NCI-H510A (cell line): ENCODE measurements around the gene C5.

Source experiments
- DNase-seq: peaks from one replicate; lab custom pipeline; 2025; lab: John Stamatoyannopoulos, UW

The C5 gene

DNA sequence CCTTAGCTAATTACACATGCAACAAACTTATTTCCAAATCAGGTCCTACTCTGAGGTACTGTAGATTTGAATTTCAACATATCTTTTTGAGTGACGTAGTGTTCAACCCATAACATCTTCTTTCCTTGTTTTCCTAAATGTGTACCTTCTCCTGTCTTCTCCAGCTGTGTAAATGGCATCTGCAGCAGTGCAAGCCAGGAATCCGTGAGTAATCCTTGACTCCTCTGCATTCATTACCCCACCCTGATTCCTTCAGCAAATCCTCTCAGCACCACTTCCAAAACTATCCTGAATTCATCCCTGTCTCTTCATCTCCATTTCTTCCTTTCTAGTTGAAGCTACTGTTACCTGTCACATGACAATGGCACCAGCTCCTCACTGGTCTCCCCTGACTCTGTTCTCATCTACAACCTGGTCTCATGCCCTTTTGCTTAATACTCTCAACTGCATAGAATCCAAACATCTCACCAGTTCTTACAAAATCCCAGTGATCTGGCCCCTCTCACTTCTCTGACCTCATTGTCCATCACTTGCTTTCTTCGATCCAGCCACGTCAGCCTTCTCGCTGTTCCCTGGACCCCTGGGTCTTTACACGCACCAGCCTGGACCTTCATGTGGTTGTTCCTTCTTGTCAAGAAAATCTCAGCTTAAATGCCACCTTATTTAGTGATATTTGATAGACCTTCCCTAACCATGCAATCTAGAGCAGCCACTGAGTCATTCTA is 108.9 kb downstream of the C5 start:
- no peak for DNase-seq

DNA sequence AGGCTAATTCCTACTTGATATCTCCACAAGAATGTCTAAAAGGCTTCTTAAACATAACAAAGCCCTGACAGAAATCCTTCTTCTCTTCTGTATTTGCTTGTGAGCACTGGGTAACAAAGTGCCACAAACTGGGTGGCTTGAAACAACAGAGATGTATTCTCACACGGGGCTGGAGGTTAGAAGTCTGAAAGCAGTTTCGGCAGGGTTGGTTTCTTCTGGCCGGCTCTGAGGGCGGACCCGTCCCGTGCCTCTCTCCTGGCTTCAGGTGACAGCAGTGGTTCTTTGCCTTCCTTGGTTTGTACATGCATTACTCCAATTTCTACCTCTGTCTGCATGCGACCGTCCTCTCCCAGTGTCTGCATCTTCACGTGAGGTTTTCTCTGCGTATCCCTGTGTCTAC is 109.5 kb downstream of the C5 start:
- DNase-seq = no peak

DNA sequence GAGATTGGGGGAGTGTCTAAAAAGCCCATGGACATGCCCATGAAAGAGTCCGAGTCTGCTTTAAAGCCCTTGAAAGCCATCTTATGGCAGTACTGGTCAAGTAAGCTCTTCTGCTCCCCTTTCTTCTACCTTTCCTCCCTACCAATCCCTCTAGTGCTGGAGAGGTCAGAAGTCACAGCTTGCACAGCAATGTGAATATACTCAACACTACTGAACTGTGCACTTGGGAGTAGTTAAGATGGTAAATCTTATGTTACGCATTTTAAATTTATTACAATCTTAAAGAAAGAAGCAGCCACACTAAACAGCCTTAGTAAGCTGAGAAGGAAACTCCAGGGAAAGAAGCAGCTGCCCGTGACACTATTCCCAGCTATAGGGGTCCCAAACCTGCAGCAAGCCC is 111.2 kb downstream of the C5 start:
- DNase-seq = no peak

DNA sequence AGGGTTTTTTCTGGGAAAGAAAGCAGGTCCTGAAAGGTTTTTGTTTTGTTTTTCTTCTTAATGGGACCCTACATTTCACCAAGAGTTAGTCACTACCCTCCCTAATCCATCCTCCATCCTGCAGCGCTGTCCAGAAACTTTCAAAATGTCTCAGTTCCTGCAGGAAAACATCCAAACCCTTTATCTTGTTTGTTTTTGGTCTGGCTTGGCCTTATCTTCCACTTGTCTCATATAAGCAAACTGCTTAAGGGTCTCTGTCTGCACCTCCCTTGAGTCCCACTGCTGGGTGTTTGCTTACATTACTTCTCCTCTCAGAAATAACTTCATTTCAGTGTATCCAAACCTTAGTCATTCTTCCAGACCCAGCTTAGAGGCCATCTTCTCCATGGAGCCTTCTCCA is 112.5 kb downstream of the C5 start:
- no peak for DNase-seq

DNA sequence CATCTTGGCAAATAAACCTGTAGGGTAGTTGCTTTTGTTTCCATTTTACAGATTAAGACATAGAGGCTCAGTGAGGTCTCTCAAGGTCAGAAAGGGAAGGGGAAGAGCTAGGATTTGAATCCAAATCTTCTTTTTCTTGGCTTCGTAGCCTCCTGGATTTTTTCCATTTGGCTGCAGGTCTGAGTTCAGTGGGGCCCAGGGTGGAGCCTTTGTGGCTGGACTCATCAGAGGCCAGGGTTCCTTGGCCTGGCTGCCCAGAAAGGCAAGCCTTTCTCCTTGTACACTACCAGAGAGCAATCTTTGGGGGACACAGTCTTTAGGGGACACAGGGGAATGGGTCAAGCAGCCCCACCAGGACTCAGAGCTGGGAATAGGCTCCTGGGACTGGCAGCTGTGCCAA is 112.9 kb downstream of the C5 start:
- no peak for DNase-seq

DNA sequence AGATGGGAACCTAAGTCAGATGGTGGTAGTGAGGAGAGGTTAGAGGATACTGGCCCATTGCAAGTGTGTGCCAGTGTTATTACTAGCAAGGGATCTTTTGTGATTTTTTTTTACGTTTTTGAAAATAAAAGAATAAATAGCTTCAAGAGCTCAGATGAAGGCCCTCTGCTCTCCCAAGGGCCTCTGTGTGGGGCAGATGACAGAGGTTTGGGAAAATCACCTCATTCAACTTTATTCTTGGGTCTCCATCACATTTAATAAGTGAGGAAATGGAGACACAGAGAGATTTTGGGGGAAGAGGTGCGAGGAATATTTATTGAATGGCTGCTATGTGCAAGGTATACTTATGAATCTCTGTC is 113.3 kb downstream of the C5 start:
- DNase-seq = no peak

DNA sequence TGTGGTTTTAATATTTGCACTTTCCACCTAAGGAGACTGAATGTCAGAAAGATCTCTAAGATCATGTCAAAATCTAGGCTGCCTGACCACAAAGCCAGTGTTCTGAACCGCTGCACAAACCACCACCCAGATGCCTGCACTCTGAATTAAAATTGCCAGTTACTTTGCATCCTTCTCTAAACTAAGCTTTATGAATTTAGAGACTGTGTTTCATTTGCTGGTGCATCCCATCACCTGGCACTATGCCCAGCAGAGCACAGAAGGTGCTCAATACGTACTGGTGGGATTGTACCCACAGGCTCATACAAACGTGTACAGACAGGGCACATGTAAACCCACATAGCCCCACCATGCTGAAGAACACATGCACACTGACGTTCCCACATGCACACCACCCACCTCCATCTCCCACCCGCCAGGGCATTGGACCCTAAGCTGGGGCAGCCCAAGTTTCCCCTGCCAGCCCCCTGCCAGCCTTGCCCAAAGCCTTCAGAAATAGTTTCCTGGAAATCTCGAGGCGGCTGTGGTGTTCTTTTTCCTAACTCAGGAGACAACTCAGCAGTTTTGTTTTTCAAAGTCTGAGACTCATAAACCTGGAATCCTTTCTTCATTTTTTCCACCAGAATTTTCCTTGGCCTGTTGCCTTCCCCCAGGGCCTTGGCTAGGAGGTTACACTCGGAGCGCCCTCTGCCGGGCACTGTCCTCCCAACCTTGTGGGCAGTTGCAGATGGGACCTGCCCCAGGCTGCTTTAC is 113.9 kb downstream of the C5 start:
- peak; percentile 81 for DNase-seq

DNA sequence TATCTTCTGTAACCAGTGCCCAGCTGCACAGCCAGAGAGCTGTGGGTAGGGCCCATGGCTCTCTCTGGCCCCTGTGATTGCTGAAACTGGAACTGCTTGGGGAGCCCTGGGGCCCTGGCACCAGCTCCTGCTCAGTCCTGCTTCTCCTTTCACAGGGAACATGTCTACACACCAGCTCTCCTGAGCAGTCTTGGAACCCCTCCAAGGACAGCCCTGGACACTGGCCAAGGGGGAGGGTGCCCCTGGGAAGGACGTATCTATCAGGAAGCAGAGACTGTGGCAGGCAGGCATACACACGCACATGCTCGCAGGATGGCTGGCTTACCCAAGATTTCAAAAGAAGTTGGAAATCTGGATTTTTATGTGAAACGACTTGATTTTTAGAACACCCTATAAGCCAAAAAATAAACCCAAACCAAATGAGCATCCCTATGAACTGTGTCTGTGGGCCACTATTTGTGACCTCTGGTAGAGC is 114.7 kb downstream of the C5 start:
- DNase-seq = peak; percentile 27

DNA sequence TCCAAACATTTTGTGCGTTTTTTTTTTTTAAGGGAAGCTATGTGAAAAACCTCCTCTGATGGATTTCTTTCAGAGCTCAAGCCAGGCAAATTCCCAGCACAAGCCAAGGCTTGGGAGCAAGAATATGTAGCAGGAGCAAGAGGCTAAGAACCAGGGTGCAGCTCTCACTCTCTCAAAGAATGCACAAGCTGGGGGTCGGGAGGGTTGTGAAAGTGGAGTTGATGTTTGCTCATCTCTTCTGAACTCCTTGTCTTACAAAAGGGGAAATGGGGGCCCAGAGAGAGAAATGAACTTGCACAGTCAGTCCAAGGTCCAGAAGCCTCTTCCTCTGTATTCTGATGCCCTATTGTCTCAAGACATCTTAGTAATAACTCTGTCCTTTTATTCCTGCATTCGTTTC is 115.8 kb downstream of the C5 start:
- no peak for DNase-seq

DNA sequence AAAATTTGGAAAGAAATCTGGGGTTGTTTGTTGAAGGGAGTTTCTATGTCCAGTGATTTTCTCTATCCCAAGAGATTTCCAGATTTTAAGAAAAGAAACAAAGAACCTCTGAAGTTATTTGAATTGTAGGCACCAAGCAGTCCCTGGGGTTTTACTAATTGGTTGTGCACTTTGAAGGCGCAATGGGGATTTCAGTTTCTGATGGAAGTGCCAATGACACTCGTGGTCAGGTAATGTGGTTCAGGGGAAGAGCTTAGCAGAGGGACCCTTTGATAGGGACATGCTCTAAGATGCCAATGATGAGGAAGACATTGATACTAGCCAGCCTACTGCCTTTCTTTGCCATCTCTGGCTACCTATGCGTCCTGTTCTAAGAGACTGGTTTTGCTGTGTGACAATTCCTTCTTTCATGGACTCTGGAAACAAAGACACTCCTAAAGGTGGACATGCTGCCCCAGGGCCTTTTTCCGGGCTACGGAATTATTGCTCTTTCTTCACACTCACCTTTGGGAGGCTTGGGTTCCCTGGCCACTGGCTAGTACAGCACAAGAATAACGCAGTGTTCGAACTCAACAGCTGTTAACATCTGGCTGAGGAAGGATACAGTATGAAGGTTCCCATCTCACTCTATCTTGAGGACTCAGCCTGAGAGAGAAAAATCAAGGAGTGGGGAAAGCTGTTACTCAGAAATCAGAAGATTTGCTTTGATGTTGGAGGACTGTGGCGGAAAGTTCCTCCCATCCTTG is 116.6 kb downstream of the C5 start:
- DNase-seq = no peak

DNA sequence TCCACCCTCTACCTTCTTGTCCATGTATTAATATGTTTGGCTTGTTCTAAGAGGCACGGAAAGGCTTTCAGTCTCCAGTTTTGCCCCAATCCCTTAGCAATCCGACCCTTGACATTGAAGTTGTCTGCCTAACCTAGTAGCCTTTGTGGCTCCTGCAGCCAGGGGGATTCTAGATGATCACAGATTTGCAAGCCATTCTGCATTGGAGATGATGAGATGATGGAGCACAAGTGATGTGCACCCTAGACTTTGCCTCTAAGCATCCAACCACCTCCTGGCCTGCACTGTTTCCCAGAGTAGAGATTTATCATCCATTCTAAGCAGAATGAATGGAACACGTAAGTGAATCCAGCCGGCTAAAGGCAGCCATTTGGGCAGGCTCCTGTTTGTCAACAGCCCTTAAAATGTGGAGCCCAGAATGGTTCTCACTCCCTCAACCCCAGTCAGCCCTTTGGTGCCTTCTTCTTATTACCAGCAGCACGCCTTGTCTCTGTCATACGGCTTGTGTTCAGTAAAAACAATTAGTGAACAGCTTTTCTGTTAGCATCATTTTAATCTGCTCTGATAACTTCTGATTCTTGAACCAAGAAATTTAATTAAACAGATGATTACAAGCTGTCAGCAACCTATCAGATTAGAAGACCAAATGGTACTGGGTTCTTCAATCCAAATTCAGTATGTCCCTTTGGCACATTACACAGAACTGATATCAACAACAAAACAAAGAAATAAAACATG is 117.8 kb downstream of the C5 start:
- no peak for DNase-seq

DNA sequence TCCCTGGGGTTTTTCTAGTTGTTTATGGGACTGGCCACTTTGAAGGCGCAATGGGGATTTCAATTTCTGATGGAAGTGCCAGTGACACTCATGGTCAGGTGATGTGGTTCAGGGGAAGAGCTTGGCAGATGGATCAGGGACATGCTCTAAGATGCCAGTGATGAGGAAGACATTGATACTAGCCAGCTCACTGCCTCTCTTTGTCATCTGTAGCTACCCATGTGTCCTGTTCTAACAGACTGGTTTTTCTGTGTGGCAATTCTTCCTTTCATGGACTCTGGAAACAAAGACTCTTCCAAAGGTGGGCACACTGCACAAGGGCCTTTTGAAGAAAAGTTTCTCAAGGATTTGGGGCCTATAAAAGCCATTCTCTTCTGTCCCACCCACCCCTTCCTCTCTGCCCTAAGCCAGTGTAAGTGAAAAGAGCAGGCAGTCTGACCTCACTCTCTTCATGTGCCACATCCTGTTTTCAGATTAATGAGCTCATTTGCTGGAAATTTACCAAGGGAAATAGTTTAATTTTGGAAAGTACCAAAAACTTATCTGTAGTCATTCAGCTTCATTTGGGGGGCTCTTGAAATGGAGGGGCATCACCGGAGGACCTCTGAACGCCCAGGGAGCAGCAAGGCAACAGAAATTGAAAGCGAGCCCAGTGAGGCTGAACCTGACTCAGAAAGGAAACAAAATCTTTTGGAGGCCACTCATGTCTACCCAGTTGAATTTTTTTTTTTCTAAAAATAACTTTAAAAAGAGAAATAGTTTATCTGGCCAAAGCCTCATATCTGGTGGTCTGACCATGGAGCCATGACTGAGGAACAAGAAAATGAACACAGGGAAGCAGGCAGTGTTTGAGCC is 118.6 kb downstream of the C5 start:
- DNase-seq = no peak

DNA sequence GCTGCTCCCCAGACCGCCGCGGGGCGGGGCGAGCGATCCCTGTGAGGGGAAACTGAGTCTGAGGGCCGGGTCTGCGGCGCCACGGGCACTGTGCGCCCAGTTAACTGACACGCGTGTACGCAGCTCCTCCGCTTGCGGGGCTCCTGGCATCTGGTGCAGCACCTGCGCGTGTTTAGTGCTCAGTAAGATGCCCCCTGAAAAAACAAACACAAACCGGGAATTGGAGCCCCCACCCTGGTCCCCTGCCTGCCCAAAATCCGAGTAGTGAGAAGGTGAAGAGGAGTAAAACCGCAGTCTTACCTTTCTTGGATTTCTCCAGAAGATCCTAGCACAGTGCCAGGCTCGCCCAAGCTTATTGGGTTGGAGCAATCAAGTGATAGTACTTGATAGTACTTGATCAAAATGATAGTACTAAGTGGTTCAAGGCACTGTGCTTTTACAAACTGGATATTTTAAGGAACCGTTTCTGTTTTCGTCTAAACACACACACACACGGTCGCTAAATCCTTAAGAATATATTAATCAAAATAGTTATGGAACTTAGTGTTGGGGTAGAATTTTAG is 120.8 kb downstream of the C5 start:
- no peak for DNase-seq

DNA sequence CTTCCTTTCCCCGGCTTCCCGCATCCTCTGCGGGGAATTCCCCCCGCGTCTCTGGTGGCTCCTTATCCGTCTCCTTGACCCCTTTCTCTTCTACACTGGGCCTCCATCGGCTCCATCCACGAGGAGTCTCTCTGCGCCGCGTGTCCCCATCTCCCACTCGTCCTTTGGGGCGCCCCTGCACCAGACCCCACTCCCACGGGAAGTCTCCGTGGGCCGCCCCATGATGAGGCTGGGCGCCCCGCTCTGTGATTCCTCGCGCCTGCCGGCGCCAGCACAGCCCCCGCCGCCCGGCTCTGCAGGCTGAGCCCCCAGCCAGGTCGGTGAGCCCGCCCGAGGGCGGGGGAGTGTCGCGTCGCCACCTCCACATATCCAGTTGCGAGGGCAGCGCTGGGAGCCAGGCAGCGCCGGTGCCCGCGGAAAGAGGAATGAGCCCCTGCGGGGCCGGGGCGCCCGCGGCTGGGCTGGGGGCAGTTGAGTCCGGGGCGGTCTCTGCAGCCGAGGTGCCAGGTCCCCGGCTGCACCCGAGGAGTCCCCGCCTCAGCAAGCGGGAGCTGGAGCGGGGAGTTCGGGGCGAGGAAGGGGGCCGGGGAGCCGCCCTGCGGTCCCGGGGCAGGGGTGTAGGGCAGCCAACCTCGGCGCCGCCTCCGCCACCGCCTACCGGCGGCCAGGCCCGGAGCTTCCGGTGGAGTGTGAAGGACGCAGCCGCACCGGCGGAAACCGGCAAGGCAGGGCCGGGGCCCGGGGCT is 121.4 kb downstream of the C5 start:
- DNase-seq = peak; percentile 61

DNA sequence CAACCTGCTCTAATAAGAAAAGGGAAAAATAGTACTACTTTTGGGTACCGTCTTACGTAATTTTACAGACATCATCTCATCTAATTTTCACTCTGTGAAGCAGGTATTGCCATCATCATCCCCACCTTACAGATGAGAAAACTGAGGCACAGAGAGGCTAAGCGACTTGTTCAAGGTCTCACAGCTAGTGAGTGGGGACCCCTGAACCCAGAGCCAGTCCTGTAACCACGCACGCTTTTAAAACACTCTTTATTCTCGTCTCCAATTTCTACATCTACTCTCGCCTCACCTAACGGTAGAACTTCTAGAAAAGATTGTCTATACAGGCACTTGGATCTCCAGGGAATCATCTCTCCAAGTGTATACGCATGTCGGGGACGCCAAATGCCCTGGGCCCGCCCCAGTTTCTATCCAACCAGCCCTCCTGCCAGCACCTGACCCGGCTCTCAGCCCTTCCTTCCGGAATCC is 122.0 kb downstream of the C5 start:
- no peak for DNase-seq

DNA sequence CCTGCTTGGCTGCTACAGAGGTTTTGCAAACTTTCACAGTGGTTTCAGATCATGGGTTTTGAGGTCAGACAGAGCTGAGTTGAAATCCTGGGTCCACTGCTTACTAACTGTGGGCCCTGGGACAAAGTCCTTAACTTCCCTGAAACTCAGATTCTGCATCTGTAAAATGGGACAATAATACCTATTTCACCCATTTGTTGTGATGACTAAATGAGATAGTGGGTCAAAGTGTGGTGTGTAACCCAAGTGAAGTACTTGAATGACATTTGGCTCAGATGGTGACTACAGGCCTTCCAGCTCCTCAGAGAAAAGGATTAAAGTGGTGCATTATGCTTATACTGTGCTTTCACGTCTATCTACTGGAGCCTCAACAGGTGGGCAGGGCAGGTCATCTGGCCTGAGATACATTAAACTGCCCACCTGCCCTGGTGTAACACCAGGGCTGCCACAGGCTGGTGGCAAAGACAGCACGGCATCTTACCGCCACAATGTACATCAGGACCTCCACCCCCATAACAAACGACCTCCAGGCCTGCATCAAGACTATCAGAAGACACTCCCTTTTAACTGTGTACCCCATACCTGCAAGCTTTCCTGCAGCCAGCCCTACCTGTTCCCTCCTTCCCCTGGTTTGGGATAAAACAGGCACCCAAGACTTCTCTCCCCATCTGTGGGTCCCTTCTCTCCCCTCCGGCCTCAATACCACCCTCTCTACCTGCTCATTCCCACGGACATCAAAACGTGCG is 122.6 kb downstream of the C5 start:
- DNase-seq = no peak

DNA sequence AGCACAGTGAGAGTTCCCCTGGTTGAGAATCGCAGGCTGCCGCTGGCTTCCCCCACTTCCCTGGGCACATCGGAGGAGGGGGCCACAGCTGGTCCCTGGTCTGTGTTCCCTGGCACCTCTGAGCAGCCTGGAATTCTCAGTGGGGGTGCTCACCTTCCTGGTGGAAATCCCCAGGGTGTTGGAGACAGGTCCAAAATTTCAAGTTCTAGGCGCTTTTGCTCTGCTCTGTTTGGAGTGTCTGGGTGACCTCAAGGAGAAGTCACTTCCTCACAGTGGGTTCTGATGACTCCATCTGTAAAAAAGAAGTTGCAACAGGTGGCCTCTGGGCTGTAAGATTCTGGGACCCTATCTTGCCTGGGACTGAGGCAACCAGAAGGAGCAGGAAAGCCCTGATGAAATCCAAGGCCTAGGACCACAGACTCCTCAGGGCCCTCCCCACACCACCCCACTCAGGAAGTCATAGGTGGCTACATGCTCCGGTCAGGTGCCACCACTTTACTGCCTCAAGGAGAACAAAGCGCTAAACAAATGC is 123.6 kb downstream of the C5 start, which contains the start of gene TRAF1:
TSS of gene TRAF1 (minus strand) at position 400 of the 532 bp plus-strand sequence. CDS start 721 bp downstream, outside the sequence.
- DNase-seq = no peak

DNA sequence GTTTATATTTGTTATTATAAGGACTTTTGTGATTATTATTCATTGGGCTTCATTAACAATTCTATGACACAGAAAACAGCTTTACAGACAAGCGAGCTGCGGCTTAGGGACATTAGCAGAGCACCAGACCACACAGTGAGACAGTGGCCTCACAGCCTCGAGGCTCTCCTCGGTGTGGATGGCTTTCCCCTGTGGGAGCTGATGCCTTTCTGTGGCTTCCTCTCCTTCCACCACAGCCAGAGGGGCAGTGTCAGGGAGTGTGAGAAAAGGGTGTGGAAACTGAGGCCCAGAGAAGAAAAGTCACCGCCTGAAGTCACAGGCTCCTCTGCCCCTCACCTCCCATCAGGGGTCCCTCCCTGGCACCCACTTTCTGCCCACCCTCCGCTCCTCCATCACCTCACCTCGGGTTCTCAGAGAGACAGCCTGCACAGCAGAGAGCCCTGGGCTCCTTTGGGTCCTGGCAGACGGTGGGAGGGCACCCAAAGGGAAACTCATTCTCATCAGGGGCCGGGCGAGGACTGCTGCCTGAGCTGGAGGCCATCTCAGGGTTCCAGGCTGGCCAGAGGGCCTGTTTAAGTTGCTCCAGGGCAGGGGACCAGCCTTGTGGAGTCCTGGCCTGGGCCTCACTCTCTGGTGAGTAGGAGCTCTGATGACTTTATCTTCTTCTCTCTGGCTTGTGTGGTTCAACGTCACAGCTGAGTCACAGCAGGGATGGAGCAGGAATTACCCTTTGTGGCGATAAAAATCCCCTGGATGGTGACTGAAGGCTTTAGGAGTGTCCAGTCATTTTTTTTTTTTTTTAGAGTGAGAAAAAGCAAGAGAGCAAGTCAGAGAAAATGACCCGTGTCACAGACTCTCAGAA is 124.3 kb downstream of the C5 start:
- DNase-seq = no peak
